NCI-H526 (cell line): ENCODE data around the gene CARNS1.

Source experiments
- DNase-seq, 2 experiments: peaks; one replicate each; lab custom pipeline; 2025; lab: John Stamatoyannopoulos, UW

The CARNS1 gene

DNA sequence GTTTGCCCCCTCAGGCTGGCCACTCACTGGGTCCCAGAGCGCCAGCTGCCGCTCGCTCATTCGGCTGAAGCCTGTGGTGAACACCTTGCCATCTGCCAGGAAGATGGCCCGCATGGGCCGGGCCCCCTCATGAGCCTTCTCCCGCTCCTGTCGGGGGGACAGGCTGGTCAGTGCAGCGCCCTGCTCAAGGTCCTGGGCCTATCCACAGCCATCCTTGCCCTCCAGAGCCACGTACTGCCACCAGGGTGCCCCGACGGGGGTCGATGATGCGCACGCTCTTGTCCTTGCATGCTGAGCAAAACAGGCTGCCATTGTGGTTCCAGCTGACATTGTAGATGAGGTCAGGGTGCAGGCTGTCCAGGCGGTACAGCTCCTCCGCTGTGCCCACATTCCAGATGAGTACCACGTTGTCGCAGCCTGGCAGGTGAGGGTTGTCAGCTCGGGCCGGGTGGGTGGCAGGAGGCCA lies 25.7 kb downstream of the CARNS1 start:
- no peak for DNase-seq

DNA sequence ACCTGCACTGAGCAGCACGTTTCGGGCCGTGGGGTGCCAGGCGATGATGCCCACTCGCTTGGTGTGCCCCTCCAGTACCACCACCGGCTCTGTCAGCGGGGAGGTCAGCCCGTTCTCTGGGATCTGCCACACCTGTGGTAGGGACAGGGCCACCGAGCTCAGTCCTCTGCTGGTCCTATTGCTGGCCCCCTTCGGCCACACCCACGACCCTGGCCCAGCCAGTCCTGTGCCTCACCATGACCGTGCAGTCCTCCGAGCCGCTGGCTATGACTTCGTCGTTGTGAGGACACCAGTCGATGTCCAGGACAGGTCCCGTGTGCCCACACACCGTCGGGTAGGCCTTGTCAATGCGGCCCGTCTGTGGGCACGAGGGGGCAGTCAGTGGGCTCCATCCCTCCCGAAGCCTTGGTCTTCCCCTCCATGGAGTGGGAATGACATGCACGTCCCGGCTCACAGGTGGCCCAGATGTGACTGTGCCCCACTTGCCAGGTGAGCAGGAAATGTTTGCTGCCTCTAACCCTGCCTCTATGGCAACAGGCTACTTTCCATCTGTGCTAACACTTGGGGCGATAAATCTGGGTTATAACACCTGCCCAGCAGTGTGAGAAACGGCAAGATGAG lies 26.4 kb downstream of the CARNS1 start:
- DNase-seq, result no peak

- DNase-seq, result no peak
These were observed 27.3 kb downstream of the CARNS1 start for GRCh38 chr11:67442504-67443404.

- no peak for DNase-seq
These were observed 30.0 kb downstream of the CARNS1 start for GRCh38 chr11:67445515-67445914.

GRCh38 chr11:67448220-67448609 lies 32.7 kb downstream of the CARNS1 start:
- DNase-seq, result no peak

DNA sequence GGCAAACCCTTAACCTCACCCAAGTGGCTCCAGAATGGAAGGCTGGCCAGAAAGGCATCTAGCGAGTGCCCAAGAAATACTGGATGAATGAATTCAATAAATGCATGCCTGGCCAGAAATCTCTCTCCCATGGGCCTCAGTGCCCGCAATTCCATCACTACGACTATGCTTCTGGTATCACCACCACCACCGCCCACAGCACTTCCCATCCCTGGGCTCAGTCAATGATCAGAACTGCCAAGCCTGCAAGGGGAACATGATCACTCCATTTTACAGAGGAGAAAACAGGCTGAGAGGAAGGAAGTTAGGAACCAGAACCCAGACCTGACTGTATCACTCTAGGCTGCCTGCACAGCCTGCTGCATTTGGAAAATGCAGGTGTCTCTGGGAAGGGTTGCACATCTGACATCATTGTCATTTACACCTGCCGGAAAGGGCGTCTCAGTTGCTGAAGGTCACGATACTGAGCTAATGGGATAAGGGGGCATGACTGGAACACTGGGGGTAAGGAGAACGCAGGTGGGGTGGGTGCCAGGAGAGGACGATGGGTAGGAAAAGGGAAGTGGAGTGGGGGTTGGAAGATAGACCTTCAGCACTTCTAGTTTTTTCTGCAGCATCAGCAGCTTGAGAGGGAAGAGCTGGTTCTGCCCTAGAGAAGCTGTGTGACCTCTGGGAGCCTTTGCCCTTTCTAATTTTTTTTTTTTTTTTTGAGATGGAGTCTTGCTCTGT lies 33.8 kb downstream of the CARNS1 start:
- no peak for DNase-seq

- no peak for DNase-seq
These were observed 35.5 kb downstream of the CARNS1 start for GRCh38 chr11:67450796-67451657.

GRCh38 chr11:67451658-67451976 lies 36.1 kb downstream of the CARNS1 start:
- DNase-seq, result no peak

DNA sequence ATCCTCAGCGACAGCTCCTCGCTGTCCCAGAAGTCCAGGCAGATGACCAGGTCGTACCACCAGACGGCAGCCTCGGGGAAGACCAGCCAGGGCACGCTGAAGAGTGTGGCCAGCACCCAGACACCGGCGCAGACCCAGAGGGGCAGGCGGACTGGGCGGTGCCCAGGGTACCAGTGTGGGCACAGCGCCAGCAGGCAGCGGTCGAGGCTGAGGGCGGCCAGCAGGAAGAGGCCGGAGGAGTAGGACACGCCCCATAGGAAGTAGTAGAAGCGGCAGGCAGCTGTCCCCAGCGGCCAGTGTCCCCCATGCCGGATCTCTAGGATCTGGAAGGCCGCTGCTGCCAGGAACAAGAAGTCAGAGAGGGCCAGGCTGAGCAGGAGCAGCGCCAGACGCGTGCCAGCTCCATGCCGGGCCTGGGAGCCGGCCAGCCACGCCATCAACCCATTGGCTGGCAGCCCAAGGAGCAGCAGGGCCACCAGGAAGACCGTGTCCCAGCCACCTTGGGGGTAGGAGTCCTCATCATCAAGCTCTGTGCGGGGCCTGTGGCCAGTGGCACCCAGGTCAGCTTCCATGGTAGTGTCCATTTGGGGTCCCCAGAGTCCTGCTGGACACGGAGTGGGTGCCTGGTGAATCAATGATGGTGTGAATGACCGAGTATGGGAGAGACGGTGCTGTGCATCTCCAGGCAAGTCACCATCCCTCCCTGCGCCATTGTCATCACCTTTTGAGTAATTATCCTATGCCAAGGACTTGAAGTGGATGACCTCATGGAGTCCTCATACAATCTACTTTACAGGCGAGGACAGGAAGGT lies 36.9 kb downstream of the CARNS1 start, which contains the start of gene GPR152:
TSS of gene GPR152 (minus strand) at position 589 of the 812 bp plus-strand sequence. CDS start at position 584, 5 bp downstream.
- no peak for DNase-seq

GRCh38 chr11:67453816-67454732 lies 38.6 kb downstream of the CARNS1 start:
- DNase-seq, result no peak

- DNase-seq, result no peak
These were observed 39.6 kb downstream of the CARNS1 start, which contains the start of gene CABP4 for GRCh38 chr11:67455054-67455453. Gene CABP4, plus strand, starts transcription at chr11:67455354. Its CDS starts 70 bp downstream, at chr11:67455424.

- DNase-seq, result no peak
These were observed 40.7 kb downstream of the CARNS1 start for GRCh38 chr11:67456068-67456705.

DNA sequence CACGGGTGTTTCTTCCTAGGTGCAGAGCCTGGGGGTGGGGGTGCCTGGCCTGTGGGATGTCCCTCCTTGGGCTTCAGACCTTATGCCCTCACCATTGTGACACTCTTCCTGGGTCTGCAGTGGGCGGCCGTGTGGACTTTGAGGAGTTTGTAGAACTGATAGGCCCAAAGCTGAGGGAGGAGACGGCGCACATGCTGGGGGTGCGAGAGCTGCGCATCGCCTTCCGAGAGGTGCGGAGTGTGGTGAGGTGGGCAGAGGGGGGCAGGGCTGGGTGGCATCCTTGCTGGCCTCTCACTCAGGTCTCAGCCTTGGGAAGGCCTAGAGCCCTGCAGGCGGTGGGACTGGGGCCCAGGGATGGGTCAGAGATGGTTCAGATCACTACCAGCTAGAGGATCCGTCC lies 42.0 kb downstream of the CARNS1 start:
- DNase-seq, result no peak

DNA sequence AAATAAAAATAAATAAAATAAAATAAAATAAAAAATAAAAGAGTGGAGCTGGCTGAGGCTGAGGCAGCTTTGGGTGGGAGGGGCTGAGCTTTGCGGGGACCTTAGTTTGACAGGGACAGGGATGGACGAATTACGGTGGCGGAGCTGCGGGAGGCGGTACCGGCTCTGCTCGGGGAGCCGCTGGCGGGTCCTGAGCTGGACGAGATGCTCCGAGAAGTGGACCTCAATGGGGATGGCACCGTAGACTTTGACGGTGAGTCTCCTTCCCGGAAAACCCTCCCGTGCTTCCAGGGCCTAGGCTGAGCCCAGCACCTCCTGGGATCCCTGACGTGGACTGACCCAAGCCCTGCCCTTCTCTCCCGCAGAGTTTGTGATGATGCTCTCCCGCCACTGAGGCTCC lies 42.8 kb downstream of the CARNS1 start:
- DNase-seq, result no peak

- DNase-seq, result no peak
These were observed 47.7 kb downstream of the CARNS1 start for GRCh38 chr11:67463186-67463585.

- DNase-seq, result no peak
These were observed 48.4 kb downstream of the CARNS1 start for GRCh38 chr11:67463680-67464410.

- DNase-seq, result peak; percentile 80 to 94
These were observed 49.1 kb downstream of the CARNS1 start for GRCh38 chr11:67464411-67465188.

- DNase-seq, result no peak
These were observed 49.7 kb downstream of the CARNS1 start for GRCh38 chr11:67465189-67465510.
